SK-N-SH (cell line): ENCODE data around the gene SLITRK3. TPM values are rescaled to one million over a fixed set of nuclear protein-coding genes. Genes with fewer than 3 reads are reported as not detected.

Source experiments
- CTCF ChIA-PET: fragments of 300-600, 350-600 bp; formaldehyde crosslinking; extraction: SDS; loops from one replicate; lab custom pipeline; 2021; lab: Yijun Ruan, JAX
- POLR2A ChIA-PET: fragments of 350-600 bp; sonication (Branson Sonifier 250); formaldehyde crosslinking; extraction: SDS; loops from one replicate; lab custom pipeline; 2020; ENCODE audit warnings: antibody characterized with exemption, inconsistent platforms; lab: Yijun Ruan, JAX
- DNase-seq: peaks from one replicate; pipeline ENCODE4 v3.0.0; 2012
- H2AFZ ChIP-seq: fragments of 200-600 bp; sonication (generic); 2 replicates; pipeline ENCODE4 v1.8.1; 2016; ENCODE audit warnings: antibody characterized with exemption, mild to moderate bottlenecking, low read depth
- H3F3A ChIP-seq: fragments of 200-600 bp; sonication (generic); replicated peaks from 2 replicates; pipeline ENCODE3; 2016; ENCODE audit warnings: antibody characterized with exemption, mild to moderate bottlenecking; ENCODE audit not compliant: insufficient read depth
- H3K27ac ChIP-seq, 2 experiments: fragments of 200-500 bp in 1 of 2; fragments of 200-600 bp in 1 of 2; sonication (Bioruptor generic) in 1 of 2; sonication (generic), shearing (Covaris generic) in 1 of 2; 2 replicates each; pipeline versions ENCODE4 v1.5.1 to v1.6.1; 2014 to 2016; ENCODE audit warnings: low read depth in 2 of 2, inconsistent platforms in 1 of 2, low read length in 1 of 2, mild to moderate bottlenecking in 1 of 2, mixed read lengths in 1 of 2
- H3K27me3 ChIP-seq: fragments of 200-600 bp; sonication (generic), shearing (Covaris generic); 2 replicates; pipeline ENCODE4 v1.6.1; 2016; ENCODE audit warnings: mixed run types; ENCODE audit not compliant: insufficient read depth
- H3K36me3 ChIP-seq, 2 experiments: fragments of 200-500 bp in 1 of 2; fragments of 200-600 bp in 1 of 2; sonication (Bioruptor generic) in 1 of 2; sonication (generic) in 1 of 2; replicated peaks in 1 of 2; 2 replicates each; pipeline versions ENCODE3 to v1.5.1; 2014 to 2016; ENCODE audit warnings: low read length in 1 of 2, mild to moderate bottlenecking in 1 of 2; ENCODE audit not compliant: insufficient read depth in 2 of 2, control insufficient read depth in 1 of 2
- H3K4me1 ChIP-seq, 2 experiments: fragments of 200-500 bp in 1 of 2; fragments of 200-600 bp in 1 of 2; sonication (Bioruptor generic) in 1 of 2; sonication (generic), shearing (Covaris generic) in 1 of 2; 2 replicates each; pipeline versions ENCODE4 v1.5.1 to v1.6.1; 2014 to 2016; ENCODE audit warnings: low read depth in 1 of 2, low read length in 1 of 2, mixed run types in 1 of 2; ENCODE audit not compliant: insufficient read depth in 2 of 2, control insufficient read depth in 1 of 2
- H3K4me2 ChIP-seq: fragments of 200-600 bp; sonication (generic), shearing (Covaris generic); 2 replicates; pipeline ENCODE4 v1.6.1; 2017; ENCODE audit warnings: mixed run types
- H3K4me3 ChIP-seq, 2 experiments: fragments of 200-500 bp in 1 of 2; fragments of 200-600 bp in 1 of 2; sonication (Bioruptor generic) in 1 of 2; sonication (generic), shearing (Covaris generic) in 1 of 2; 2 replicates each; pipeline versions ENCODE4 v1.5.1 to v1.8.1; 2014 to 2016; ENCODE audit warnings: low read depth in 2 of 2, inconsistent platforms in 1 of 2, low read length in 1 of 2, mild to moderate bottlenecking in 1 of 2, mixed read lengths in 1 of 2, moderate library complexity in 1 of 2
- H3K79me2 ChIP-seq: fragments of 200-600 bp; sonication (generic); 2 replicates; pipeline ENCODE4 v1.8.1; 2017; ENCODE audit warnings: mild to moderate bottlenecking; ENCODE audit not compliant: insufficient read depth
- H3K9ac ChIP-seq: fragments of 200-600 bp; sonication (generic); 2 replicates; pipeline ENCODE4 v1.6.1; 2017; ENCODE audit warnings: mixed run types
- H3K9me2 ChIP-seq: fragments of 200-600 bp; sonication (generic); 2 replicates; pipeline ENCODE4 v1.6.1; 2017; ENCODE audit warnings: mixed run types
- H3K9me3 ChIP-seq: fragments of 200-600 bp; sonication (generic); 2 replicates; pipeline ENCODE4 v1.6.1; 2017; ENCODE audit warnings: mixed run types, mild to moderate bottlenecking, moderate library complexity
- H4K20me1 ChIP-seq: fragments of 200-600 bp; sonication (generic); 2 replicates; pipeline ENCODE4 v1.6.1; 2017; ENCODE audit warnings: mild to moderate bottlenecking, mixed run types; ENCODE audit not compliant: insufficient read depth
- CHD2 ChIP-seq: fragments of 150-350 bp; IDR thresholded peaks from 2 replicates; pipeline ENCODE4 v1.6.1; 2018; ENCODE audit warnings: low read length; ENCODE audit not compliant: partially characterized antibody
- CTCF ChIP-seq: fragments of 200-600 bp; sonication (generic); IDR thresholded peaks from 2 replicates; pipeline ENCODE4 v1.6.1; 2017; ENCODE audit warnings: antibody characterized with exemption, mild to moderate bottlenecking, moderate library complexity
- ELF1 ChIP-seq: IDR thresholded peaks from 2 replicates; pipeline ENCODE4 v1.4.0; 2012
- EZH2phosphoT487 ChIP-seq: fragments of 200-600 bp; sonication (generic); IDR thresholded peaks from 2 replicates; pipeline ENCODE4 v1.6.1; 2017; ENCODE audit warnings: low read depth, mixed run types, mild to moderate bottlenecking, antibody characterized with exemption, moderate library complexity, borderline replicate concordance
- FOXJ3 ChIP-seq: sonication (generic); formaldehyde crosslinking; IDR thresholded peaks from 2 replicates; pipeline ENCODE4 v1.5.1; 2020; ENCODE audit warnings: mild to moderate bottlenecking, missing genetic modification reagents
- MEF2A ChIP-seq: IDR thresholded peaks from 2 replicates; pipeline ENCODE4 v1.4.0; 2012; ENCODE audit warnings: low read depth, borderline replicate concordance
- NRF1 ChIP-seq: IDR thresholded peaks from 2 replicates; pipeline ENCODE4 v1.6.1; 2012; ENCODE audit warnings: low read depth, mild to moderate bottlenecking, low read length
- PBX3 ChIP-seq: IDR thresholded peaks from 2 replicates; pipeline ENCODE4; 2012
- REST ChIP-seq: IDR thresholded peaks from 2 replicates; pipeline ENCODE4 v1.6.1; 2012; ENCODE audit warnings: mild to moderate bottlenecking, low read depth, low read length, moderate library complexity
- SIN3A ChIP-seq: IDR thresholded peaks from 2 replicates; pipeline ENCODE4 v1.6.1; 2012; ENCODE audit warnings: low read depth, mild to moderate bottlenecking, low read length, moderate library complexity, borderline replicate concordance
- SMC3 ChIP-seq: IDR thresholded peaks from 2 replicates; pipeline ENCODE4 v1.6.1; 2012; ENCODE audit warnings: low read depth, low read length, improper control_type of control experiment
- YY1 ChIP-seq: IDR thresholded peaks from 2 replicates; pipeline ENCODE4 v1.4.0; 2012; ENCODE audit warnings: low read depth, mild to moderate bottlenecking
- WGBS: methylation state at CpG from one replicate; pipeline ENCODE4 v1.1.6; 2017; ENCODE audit warnings: low lambda C conversion rate; 5-methylcytosine and 5-hydroxymethylcytosine counted together
- polyA plus RNA-seq, 3 experiments: library from polyadenylated mRNA; depleted of rRNA; stranded (reverse); fragments of >200 nt; gene quantifications; 2 replicates each; pipeline ENCODE4 v1.2.3, GENCODE V29; 2012
- TF ChIP-seq, protein P1 (sequence below): IDR thresholded peaks from 2 replicates; pipeline ENCODE4 v1.4.0; 2012; ENCODE audit warnings: low read depth, borderline replicate concordance
- TF ChIP-seq, protein P2 (sequence below): IDR thresholded peaks from 2 replicates; pipeline ENCODE4 v1.4.0; 2012; ENCODE audit warnings: low read depth

The SLITRK3 gene
- polyA plus RNA-seq, 1 of the 3 experiments (the other 2 are of a cell fraction) = not detected

- TF ChIP-seq REST = no peak
- no peak for TF ChIP-seq SIN3A
- no peak for TF ChIP-seq YY1
- no peak for TF ChIP-seq ELF1
Measured at GRCh38 chr3:165192610-165193192, 3.5 kb downstream of the SLITRK3 start (continued).

DNA sequence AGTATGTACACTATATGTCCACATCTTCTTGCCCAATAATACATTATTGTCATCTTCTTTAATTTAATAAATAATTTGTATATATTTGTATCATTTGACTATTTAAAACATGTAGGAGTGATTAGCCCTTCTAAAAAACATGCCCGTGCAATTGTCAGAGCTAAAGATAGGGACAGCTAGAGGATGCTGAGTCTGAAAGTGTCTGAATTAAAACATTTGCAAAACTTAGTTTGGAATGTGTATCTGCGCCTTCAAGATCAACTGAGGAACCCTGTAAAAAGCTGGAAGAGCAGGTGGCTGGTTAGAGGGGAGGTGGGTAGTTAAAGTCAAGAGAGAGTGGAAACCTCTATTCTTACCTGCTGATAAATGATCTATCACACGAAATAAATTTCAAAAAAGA, 4.7 kb downstream of the SLITRK3 start:
- Histone ChIP-seq H3K4me3 (no peak overlapping the region), H3K4me1 (peaks cover 5 to 17% of the 10 kb centered on the region in 2 experiments; a peak in 1 of 4 replicates), H3K27me3 (peaks cover 38% of the 10 kb centered on the region), H2AFZ (no peak overlapping the region), H3K36me3 (no peaks in the 10 kb centered on the region), H3K9me2 (no peaks in the 10 kb centered on the region), H3K9me3 (no peaks in the 10 kb centered on the region), H3K9ac (no peak overlapping the region), H3K27ac (no peak overlapping the region), H3K4me2 (no peak overlapping the region), H4K20me1 (no peaks in the 10 kb centered on the region), H3K79me2 (no peaks in the 10 kb centered on the region), H3F3A (no peaks in the 10 kb centered on the region)
- TF ChIP-seq CHD2 (no peak), SIN3A (no peak), REST (no peak), CTCF (no peak), FOXJ3 (CRISPR knock-in tag) (no peak), MEF2A (no peak), NRF1 (no peak), ELF1 (no peak), PBX3 (no peak), SMC3 (no peak), EZH2phosphoT487 (no peak), YY1 (no peak)
- TF ChIP-seq, protein P1, sequence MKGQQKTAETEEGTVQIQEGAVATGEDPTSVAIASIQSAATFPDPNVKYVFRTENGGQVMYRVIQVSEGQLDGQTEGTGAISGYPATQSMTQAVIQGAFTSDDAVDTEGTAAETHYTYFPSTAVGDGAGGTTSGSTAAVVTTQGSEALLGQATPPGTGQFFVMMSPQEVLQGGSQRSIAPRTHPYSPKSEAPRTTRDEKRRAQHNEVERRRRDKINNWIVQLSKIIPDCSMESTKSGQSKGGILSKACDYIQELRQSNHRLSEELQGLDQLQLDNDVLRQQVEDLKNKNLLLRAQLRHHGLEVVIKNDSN = no peak
- TF ChIP-seq, protein P2, sequence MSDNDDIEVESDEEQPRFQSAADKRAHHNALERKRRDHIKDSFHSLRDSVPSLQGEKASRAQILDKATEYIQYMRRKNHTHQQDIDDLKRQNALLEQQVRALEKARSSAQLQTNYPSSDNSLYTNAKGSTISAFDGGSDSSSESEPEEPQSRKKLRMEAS = no peak
- 21% methylated on average over 3 of the region's 3 CpGs for WGBS
- POLR2A ChIA-PET = no interaction called here
- no peak for DNase-seq
- CTCF ChIA-PET = interaction anchor here (4.6 kb wide), 1 partner anchor 15 kb away, joined by 26 read pairs; no protein-coding TSS in a partner anchor
